ENCODE data around the gene TMEM242. TPM values are rescaled to one million over a fixed set of nuclear protein-coding genes. Genes with fewer than 3 reads are reported as not detected.

TMEM242 gene
- total and polyA plus RNA-seq, 2 donors (not counting 3 experiments of a cell fraction or from before 2014, with no cell fraction given) = 5.3 to 15.5 TPM

- FAIRE-seq = no peak
- dilution Hi-C loops (cut with MboI; ENCODE audit: extremely low pct_ligation_motif_present, low sequenced_read_pairs) = no loop called here
- no peak overlapping the region for H2AFZ ChIP-seq (ENCODE audit: low read depth, low read length)
- H3K27me3 ChIP-seq (ENCODE audit: control insufficient read depth in 2 of 2, insufficient read depth in 2 of 2, low read length in 2 of 2) = no peaks in the 10 kb centered on the region
- TF ChIP-seq MYC (IDR thresholded peaks at IDR 0.05; ENCODE audit: low read depth, low read length) = no peak
- TF ChIP-seq CTCF (IDR thresholded peaks at IDR 0.05; ENCODE audit: extremely low read depth in 1 of 2, insufficient read depth in 1 of 2, low read depth in 1 of 2, low read length in 2 of 2) = no peak
- no peak for TF ChIP-seq JUN (IDR thresholded peaks at IDR 0.05; ENCODE audit: borderline replicate concordance, insufficient read depth, insufficient read length, low read depth)
- TF ChIP-seq GATA2 (IDR thresholded peaks at IDR 0.05; ENCODE audit: insufficient read depth, insufficient read length, low read depth, low read length) = no peak
- no peak for TF ChIP-seq POLR2AphosphoS5 (IDR thresholded peaks at IDR 0.05; ENCODE audit: insufficient read depth, low read depth, low read length)
- no peak for TF ChIP-seq EZH2 (IDR thresholded peaks at IDR 0.05; ENCODE audit: borderline replicate concordance, low read depth, low read length, severe bottlenecking)
- TF ChIP-seq POLR2A (IDR thresholded peaks at IDR 0.05; ENCODE audit: low read depth, low read length) = no peak
- TF ChIP-seq FOS (IDR thresholded peaks at IDR 0.05; ENCODE audit: borderline replicate concordance, insufficient read depth, low read length) = no peak
- TF ChIP-seq MAX (IDR thresholded peaks at IDR 0.05; ENCODE audit: insufficient read depth, insufficient read length) = no peak
- H3K4me2 ChIP-seq (ENCODE audit: insufficient read depth, low read length) = no peak overlapping the region
- DNase-seq (ENCODE audit: low read depth, low spot score) = no peak
- no peak overlapping the region for H3K27ac ChIP-seq (ENCODE audit: insufficient read depth, low read depth, low read length)
- ChIA-PET CTCF (interaction anchor here (1.7 kb wide), 1 partner anchor 36 kb away, joined by 3 read pairs; no protein-coding TSS in a partner anchor), POLR2A (no interaction called here)
- peaks cover 12% of the 10 kb centered on the region for H3K4me1 ChIP-seq (ENCODE audit: control insufficient read depth, extremely low read depth, insufficient read depth, low read length)
- H3K79me2 ChIP-seq (ENCODE audit: control insufficient read depth, insufficient read depth, low read length) = no peaks in the 10 kb centered on the region
- no TSS peak for BruUV-seq (replicated peaks)
- no peak overlapping the region for H3K9ac ChIP-seq (replicated peaks; ENCODE audit: extremely low read depth, insufficient read depth, low read length)
- no peaks in the 10 kb centered on the region for H3K9me3 ChIP-seq (replicated peaks; ENCODE audit: control insufficient read depth, insufficient read depth, low read length)
- no peak overlapping the region for H3K4me3 ChIP-seq (replicated peaks in 1 of 3; ENCODE audit: insufficient read depth in 1 of 3, low read depth in 1 of 3, low read length in 3 of 3)
- no peaks in the 10 kb centered on the region for H4K20me1 ChIP-seq (replicated peaks; ENCODE audit: control insufficient read depth, extremely low read depth, insufficient read depth, low read length)
- H3K9me1 ChIP-seq (replicated peaks; ENCODE audit: control insufficient read depth, extremely low read depth, insufficient read depth, low read length) = no peaks in the 10 kb centered on the region
- intact Hi-C loops (cut with micrococcal nuclease) = no loop called here
- no peaks in the 10 kb centered on the region for H3K36me3 ChIP-seq (ENCODE audit: control insufficient read depth in 2 of 2, extremely low read depth in 1 of 2, insufficient read depth in 2 of 2, low read length in 2 of 2)
Observed at GRCh38 chr6:157267109-157267611, 56.2 kb downstream of the TMEM242 start.

All from endothelial cell of umbilical vein (primary cell).